ENCODE data around the gene SLCO6A1.
A peak's percentile ranks its signal among the peaks of the same experiment; 100 is the strongest.

Gene SLCO6A1

DNA sequence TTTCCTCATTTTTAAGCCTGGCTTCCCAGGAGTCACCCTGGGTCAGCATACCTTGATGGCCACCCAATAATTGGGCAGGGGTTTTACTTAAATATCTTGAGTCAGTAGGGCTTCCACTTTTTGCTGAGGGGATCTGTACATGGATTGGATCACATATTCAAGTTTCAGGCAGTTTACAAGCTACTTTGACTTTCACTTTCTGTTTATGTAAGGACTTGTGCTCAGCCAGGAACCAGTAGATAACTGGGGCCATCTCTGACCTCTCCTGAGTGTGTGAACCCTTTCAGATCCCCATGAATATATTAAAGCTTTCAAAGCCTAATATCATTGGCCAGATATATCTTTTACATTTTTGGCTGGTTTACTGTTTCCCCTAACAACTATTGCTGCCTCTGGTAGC is 45.1 kb downstream of the SLCO6A1 start:
- no peak overlapping the region for H3K4me3 ChIP-seq (ENCODE audit: low read depth, low read length)
- TF ChIP-seq, protein P1, sequence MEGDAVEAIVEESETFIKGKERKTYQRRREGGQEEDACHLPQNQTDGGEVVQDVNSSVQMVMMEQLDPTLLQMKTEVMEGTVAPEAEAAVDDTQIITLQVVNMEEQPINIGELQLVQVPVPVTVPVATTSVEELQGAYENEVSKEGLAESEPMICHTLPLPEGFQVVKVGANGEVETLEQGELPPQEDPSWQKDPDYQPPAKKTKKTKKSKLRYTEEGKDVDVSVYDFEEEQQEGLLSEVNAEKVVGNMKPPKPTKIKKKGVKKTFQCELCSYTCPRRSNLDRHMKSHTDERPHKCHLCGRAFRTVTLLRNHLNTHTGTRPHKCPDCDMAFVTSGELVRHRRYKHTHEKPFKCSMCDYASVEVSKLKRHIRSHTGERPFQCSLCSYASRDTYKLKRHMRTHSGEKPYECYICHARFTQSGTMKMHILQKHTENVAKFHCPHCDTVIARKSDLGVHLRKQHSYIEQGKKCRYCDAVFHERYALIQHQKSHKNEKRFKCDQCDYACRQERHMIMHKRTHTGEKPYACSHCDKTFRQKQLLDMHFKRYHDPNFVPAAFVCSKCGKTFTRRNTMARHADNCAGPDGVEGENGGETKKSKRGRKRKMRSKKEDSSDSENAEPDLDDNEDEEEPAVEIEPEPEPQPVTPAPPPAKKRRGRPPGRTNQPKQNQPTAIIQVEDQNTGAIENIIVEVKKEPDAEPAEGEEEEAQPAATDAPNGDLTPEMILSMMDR (conservative IDR thresholded peaks at IDR 0.05; ENCODE audit: low read depth, low read length), result no peak
- DNase-seq (ENCODE audit: low read depth), result peak; percentile 1

DNA sequence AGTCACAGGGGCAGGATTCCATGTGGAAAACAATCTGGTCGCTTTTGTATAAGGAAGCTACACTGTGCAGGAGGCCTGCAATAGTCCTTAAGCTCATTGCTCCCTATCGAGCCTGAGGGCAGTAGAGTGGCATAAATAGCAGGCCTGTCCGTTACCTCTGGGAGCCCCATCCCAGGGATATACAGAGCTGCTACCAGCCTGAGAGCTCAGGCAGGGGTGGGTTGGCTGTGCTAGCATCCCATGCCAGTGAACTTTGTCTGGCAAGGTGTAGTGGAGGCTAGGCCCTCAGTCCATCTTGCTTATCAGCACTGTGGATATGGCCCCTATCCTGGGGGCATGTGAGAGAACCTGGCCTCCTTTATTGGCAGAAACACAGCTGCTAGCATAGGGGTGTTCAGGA is 47.7 kb downstream of the SLCO6A1 start:
- no peak for DNase-seq (ENCODE audit: low read depth)
- TF ChIP-seq, protein P1 (conservative IDR thresholded peaks at IDR 0.05; ENCODE audit: low read depth, low read length), result no peak

DNA sequence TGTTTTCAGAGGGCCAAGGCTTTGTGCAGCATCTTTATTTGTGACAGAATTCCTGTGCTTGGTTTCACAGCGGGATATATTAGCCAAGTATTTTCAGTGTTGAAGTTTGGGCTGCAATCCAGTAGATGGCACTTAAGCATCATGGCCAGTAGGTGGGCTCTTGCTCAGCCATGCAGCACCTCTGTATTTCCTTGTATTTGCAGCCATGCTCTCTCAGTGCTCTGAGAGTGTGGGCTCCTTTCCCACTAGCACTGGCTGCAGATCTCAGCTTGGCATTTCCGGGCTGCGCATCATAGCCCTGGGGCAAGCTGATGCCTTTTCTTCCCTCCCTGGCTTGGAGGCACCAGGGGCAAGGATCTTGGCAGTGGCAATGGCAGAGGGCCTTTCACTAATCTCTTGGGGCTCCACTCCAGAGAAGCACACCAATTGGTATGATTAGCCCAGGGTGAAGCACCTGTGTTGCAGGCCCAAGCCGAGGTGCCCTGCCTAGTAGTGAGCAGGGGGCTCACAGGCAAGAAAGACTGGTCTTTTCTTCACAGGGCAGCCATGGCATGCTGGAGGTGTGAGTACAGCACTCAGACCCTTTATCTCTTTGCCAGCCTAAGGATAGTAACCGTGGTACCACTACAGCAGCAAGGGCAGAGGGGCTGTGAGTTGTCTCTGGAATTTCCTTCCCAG is 48.3 kb downstream of the SLCO6A1 start:
- TF ChIP-seq, protein P1 (conservative IDR thresholded peaks at IDR 0.05; ENCODE audit: low read depth, low read length), result no peak
- DNase-seq (ENCODE audit: low read depth), result peak; percentile 13
- H3K4me3 ChIP-seq (ENCODE audit: low read depth, low read length), result no peak overlapping the region

More for the DNA sequence above, 47.7 kb downstream of the SLCO6A1 start:
- no peak overlapping the region for H3K4me3 ChIP-seq (ENCODE audit: low read depth, low read length)

DNA sequence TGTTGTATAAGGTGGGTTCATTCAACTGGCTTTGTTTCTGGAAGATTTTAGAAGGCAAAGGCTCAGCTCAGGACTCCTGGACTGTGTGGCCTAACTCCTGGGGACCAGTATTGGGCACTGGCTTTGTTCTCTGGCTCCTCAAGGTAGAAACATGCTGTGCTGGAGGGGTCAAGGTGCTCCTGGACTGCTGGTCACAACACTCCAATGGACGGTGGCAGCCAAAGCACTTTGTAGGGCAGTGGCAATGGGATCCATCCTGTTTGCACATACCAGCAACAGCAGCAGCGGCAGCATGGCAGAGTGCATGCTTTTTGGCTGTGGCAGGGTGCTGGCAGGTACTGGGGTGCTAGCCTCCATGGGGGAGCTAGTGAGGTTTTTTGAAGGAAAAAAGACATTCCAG is 65.3 kb downstream of the SLCO6A1 start:
- TF ChIP-seq, protein P1 (conservative IDR thresholded peaks at IDR 0.05; ENCODE audit: low read depth, low read length), result no peak
- H3K4me3 ChIP-seq (ENCODE audit: low read depth, low read length), result no peak overlapping the region
- no peak for DNase-seq (ENCODE audit: low read depth)

DNA sequence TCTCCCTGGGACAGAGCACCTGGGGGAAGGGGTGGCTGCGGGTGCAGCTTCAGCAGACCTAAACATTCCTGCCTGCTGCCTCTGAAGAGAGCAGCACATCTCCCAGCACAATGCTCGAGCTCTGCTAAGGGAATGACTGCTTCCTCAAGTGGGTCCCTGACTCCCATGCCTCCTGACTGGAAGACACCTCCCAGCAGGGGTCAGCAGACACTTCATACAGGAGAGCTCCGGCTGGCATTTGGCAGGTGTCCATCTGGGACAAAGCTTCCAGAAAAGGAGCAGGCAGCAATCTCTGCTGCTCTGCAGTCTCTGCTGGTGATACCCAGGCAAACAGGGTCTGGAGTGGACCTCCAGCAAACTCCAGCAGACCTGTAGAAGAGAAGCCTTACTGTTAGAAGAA is 77.2 kb downstream of the SLCO6A1 start:
- TF ChIP-seq, protein P1 (conservative IDR thresholded peaks at IDR 0.05; ENCODE audit: low read depth, low read length), result no peak
- H3K4me3 ChIP-seq (ENCODE audit: low read depth, low read length), result no peak overlapping the region
- DNase-seq (ENCODE audit: low read depth), result no peak

DNA sequence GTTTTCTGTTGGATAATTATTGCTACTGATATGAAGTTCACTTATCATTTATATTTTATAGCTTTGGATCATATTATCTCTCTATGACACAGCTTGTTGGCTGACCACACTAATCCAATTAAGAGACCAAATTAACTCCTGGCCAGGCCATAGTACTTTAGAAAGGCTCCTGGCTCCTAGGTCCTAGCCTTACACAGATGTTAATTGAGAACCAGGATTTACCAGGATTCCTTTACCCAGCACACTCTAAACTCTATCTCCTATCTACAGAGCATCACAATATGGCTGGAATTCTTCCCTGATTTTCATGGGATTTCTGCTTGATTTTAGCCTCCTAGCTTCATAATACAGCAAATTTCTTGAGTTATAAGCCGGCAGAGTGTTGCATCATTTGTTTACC is 80.3 kb downstream of the SLCO6A1 start:
- no peak for DNase-seq (ENCODE audit: low read depth)
- TF ChIP-seq, protein P1 (conservative IDR thresholded peaks at IDR 0.05; ENCODE audit: low read depth, low read length), result no peak
- no peak overlapping the region for H3K4me3 ChIP-seq (ENCODE audit: low read depth, low read length)

DNA sequence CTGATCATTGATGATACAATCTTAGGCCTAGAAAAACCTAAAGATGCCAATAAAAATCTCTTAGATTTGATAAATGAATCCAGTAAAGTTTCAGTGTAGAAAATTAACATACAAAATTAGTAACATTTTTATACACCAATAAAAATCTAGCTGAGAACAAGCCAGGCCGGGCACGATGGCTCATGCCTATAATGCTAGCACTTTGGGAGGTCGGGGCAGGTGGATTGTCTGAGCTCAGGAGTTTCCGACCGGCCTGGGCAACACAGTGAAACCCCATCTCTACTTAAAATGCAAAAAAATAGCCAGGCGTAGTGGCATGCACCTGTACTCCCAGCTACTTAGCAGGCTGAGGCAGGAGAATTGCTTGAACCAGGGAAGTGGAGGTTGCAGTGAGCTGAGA is 84.4 kb downstream of the SLCO6A1 start:
- H3K4me3 ChIP-seq (ENCODE audit: low read depth, low read length), result no peak overlapping the region
- TF ChIP-seq, protein P1 (conservative IDR thresholded peaks at IDR 0.05; ENCODE audit: low read depth, low read length), result no peak
- no peak for DNase-seq (ENCODE audit: low read depth)

All from choroid plexus epithelial cell (primary cell).